ENCODE data around the gene DTNA.

Gene DTNA

DNA sequence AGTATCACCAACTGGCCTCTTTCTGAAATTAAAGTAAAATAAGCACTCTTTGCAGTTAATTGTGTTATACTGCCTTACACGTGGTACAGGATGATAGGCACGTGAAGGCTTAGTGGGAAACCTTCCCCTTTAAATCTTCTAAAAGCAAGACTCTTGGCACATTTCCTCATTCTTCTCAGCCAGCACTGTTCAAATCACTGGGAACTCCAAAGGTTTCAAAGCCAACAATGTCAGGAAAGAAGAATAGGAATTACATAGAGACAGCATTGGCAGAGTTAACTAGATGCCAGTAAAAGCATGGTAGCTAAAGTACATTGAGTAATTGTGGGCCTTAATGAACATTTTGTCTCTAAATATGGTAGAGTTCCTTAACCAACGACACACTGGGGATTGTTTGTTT lies 96.4 kb downstream of the DTNA start:
- DNase-seq (ENCODE audit: low read depth in 3 of 3): no peak

GRCh38 chr18:34807106-34807796 lies 97.2 kb downstream of the DTNA start:
- DNase-seq (ENCODE audit: low read depth in 3 of 3): no peak

- DNase-seq (ENCODE audit: low read depth in 3 of 3): no peak
Observed at GRCh38 chr18:34808389-34808788, 98.3 kb downstream of the DTNA start.

GRCh38 chr18:34809451-34810072 lies 99.5 kb downstream of the DTNA start:
- no peak for DNase-seq (ENCODE audit: low read depth in 3 of 3)

DNA sequence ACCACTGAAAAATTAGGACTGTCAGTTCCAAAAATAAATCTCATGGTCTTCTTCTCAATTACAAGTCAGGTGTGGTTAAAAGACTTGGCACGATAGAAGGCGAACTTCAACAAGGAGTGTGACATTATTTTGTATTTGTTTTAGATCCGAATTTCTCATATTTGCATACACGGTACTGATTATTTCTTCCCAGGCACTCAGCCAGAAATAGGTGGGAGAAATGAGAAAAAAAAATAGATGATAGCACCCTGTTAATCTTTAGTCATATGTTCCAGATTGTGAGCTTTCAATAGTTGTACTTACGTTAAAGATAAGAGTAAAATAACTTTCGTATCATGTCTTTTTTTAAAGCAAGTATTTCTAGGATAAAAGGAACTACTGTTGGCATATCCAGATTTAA lies 106.1 kb downstream of the DTNA start:
- DNase-seq (ENCODE audit: low read depth in 3 of 3): no peak

GRCh38 chr18:34817636-34818035 lies 107.5 kb downstream of the DTNA start:
- DNase-seq (ENCODE audit: low read depth in 3 of 3): no peak

DNA sequence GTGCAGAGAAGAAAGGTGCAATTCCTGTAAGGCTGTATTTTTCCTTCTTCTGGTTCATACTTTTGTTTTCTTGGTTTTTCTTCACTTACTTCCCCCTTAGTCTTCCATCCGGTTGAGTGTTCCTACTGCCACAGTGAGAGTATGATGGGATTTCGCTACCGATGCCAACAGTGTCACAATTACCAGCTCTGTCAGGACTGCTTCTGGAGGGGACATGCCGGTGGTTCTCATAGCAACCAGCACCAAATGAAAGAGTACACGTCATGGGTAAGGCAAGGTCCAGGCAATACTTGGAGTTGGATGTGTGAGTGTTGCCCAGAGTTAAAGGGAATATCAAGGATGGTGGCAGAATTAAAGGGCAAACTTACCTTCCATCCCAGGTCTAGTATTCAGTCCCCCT lies 108.0 kb downstream of the DTNA start:
- no peak for DNase-seq (ENCODE audit: low read depth in 3 of 3)

DNA sequence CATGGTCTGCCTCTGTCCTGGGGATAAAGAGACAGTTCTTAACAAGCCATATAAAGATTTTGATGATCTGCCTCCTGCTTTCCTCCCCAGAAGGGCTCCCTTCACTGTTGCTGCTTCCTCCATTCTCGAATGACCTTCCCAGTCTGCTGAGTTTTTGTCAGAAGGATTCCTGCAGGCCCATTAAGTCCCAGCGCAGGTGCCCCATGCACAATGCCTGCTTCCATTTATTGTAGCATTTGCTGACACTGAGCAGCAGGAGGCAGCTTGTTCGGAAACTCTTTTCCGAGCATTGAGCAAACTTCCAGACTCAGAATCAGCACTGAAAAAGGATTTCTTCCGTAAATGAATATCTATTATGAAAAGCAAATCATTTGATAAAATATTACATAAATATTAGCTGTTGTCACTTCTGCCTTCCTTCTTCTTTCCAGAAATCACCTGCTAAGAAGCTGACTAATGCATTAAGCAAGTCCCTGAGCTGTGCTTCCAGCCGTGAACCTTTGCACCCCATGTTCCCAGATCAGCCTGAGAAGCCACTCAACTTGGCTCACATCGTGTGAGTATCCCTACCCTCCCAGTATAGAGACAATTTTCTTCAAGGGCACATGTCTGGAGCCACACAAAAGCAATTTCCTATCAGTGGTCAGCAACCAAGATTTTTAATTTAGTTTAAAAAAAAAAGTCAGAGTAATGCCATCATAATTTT lies 110.4 kb downstream of the DTNA start:
- no peak for DNase-seq (ENCODE audit: low read depth in 3 of 3)

- no peak for DNase-seq (ENCODE audit: low read depth in 3 of 3)
Observed at GRCh38 chr18:34821669-34822210, 111.6 kb downstream of the DTNA start.

DNA sequence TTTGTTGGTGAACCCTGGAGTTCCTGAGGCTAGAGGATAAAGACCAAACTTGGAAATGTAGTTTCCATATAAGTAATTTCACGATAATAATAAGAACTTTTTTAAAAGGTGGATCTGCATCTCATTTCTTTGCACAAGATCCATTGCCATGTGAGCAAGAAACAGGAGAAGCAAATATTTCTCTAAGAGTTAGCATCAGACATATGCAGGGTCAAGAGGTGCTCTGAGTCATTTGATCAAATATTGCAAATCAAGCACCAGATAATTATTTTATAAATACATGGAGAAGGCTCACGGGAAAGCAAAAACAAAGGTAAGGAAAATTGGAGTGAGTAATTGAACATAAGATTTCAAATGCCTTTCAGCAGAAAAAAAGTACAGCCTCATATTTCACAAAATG lies 118.0 kb downstream of the DTNA start:
- DNase-seq (ENCODE audit: low read depth in 3 of 3): no peak

DNA sequence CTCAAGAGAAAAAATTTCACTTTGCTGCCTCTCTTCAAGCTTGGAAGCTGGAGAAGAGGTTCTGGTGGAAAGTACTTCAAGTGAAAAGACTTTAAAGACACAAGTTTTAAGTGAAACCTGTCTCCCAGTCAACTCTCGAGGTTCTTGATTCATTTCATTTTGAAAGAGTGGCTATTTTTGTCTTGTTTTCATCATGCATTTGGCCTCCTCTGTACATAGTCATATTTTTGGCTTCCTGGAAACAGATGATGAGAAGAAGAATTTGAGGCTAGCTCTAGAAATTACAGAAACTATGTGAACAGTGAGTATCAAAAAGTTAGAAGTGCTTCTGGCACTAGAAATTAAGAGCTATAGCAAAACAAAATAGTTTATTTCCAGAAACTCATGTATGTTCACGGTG lies 124.8 kb downstream of the DTNA start:
- no peak for DNase-seq (ENCODE audit: low read depth in 3 of 3)

GRCh38 chr18:34835466-34835865 lies 125.4 kb downstream of the DTNA start:
- DNase-seq (ENCODE audit: low read depth in 3 of 3): no peak

DNA sequence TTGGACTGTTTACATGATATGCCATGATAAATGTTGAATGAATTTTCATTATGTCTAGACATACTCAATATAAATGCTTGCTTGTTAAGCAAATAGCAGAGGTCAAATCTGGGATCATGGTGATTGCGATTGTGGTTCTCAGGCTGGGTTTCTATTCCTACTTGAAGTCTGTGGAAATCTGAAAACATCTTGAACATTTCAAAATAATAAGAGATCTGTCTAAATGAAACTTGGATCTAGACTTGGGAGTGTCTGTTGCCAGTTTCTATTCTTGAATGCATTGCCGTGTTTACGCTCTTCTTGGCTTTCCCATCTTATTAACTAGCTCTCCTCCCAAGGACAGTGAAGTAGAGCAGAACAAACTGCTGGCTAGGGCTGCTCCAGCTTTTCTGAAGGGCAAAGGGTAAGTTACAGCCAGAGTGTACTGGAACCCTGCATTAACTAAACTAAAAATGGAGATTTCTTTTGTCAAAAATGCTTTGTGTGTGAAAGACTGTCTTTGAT lies 127.7 kb downstream of the DTNA start:
- no peak for DNase-seq (ENCODE audit: low read depth in 3 of 3)

GRCh38 chr18:34838669-34839068 lies 128.6 kb downstream of the DTNA start:
- no peak for DNase-seq (ENCODE audit: low read depth in 3 of 3)

DNA sequence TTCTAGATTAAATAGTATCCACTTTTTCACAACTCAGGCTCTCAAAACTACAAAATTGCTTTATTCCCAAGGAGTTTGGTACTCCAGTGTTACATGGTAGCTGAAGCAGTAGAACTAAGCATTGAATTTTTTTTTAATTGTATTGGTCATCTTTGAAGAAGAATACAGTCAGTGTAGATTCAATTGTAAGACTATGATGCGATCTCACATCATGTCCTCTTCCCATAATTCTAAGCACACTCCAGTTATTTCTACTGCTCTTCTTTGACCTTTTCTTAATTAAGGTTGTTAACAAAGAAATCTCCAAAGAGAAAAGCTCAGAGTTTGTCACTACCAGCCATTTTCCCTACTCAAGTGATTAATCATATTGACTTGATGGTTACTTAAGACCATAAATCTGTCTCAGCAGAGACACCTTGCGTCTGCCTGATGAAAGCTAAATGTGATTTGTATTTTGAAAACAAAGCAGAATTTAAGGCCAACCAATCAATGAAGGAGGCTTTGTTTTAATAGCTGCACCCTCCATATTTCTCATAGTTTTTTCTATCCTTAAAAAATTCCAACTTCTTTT lies 130.2 kb downstream of the DTNA start:
- no peak for DNase-seq (ENCODE audit: low read depth in 3 of 3)

GRCh38 chr18:34841891-34842290 lies 131.8 kb downstream of the DTNA start:
- no peak for DNase-seq (ENCODE audit: low read depth in 3 of 3)

- no peak for DNase-seq (ENCODE audit: low read depth in 3 of 3)
Observed at GRCh38 chr18:34844072-34844471, 134.0 kb downstream of the DTNA start.

DNA sequence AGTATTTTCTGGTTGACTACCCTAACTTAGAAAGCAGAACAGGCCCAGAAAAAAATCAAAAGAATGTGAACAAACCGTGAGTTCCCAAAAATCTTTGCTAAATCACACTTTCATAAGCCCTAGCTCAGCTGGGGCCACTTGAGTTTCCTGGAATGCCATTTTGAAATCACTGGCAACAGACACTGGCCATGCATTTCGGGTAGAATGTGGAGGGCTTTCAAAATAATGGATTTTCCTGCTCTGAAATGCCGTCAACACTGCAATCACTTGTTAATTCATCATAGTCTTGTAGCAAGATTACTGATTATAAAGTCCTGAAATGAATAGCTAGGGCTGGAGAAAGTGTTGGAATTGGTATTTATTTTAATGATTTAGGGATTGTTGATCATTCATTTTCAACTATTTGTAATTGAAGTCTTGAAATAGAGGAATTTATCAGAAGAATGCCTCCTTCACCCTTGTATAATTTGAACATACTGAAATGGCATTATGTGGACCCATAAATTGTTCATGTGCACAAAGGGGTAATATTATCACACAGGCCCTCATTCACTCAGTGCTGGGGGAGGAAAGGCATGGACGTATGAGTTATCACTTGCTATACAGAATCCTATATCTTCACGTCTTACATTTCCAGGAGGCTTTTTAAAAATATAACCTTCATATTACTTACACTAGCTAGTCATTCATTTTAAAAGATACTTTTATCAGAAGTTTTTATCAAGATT lies 134.8 kb downstream of the DTNA start:
- DNase-seq (ENCODE audit: low read depth in 3 of 3): no peak

DNA sequence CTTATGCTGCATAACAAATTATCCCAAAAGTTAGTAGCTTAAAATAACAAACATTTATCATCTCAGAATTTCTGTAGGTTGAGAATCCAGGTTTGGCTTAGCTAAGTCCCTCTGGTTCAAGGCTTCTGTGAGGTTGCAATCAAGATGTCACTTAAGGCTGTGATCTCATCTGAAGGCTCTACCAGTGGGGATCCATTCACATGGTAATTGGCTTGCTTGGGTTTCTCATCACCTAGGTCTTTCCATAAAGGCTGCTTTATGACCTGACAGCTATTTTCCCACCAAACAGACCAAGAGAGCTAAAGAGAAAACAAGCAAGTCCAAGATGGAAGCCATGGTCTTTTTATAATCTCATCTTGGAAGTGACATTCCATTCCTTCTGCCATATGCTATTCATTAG lies 137.3 kb downstream of the DTNA start:
- DNase-seq (ENCODE audit: low read depth in 3 of 3): no peak

DNA sequence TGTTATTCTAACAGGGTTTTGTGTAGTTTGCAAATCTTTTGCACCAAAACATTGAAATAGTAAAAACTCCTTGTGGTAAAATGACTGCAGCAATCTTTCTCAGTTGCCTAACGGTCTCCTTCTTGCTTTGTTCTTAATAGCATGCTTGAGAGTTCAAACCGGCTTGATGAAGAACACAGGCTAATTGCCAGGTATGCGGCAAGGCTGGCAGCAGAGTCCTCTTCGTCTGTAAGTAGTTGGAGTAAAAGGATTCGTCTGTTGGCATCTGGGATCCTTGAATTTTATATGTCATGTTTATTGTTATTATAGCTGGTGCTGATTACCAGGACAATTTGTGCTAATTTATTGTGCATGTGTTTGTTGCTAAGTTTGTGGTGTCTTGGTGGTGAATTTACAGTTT lies 138.1 kb downstream of the DTNA start:
- no peak for DNase-seq (ENCODE audit: low read depth in 3 of 3)

DNA sequence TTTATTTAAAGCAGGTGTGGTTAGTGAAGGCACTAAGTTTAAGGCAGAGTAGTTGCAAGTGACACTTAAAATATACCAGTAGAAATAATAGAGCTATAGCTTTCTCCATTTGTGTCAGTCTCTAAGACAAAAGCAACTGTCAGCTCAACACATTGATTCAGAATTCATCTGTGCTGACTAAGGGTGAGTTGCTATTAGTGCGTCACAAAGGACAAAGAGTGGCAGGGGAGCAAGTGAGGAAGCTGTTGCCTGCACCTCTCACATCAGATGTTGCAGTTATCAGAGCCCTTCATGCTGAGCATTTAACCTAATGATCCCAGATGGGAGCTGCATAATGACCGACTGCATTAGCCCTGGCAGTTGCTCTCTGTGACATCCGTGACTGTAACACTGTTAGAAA lies 138.6 kb downstream of the DTNA start:
- DNase-seq (ENCODE audit: low read depth in 3 of 3): no peak

DNA sequence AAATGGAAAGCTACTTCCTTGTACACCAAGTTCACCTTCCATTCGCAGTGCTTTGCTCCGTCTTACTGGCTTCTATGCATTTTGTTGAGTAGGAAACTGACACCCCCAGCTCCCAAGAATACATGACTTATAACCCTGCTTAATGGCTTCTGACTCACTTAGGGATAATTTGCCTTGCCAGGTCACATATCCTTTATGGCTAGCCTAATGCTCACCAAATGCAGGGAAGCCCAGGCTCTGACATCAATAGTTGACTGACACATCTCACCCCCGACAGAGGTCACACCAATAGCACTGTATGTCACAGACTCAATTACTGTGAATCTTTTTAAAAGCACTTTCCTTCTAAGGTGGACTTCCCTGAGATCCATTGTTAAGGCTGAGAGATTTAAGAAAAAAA lies 147.2 kb downstream of the DTNA start:
- DNase-seq (ENCODE audit: low read depth in 3 of 3): no peak

Data from stimulated activated CD4-positive, alpha-beta T cell treated with anti-CD3 and anti-CD28 coated beads, TNF-alpha, amount 100 ng/mL, for 48 hours (primary cell).